ENCODE measurements around the gene PLK1.

PLK1 gene

GRCh38 chr16:23694644-23695373 lies 16.1 kb downstream of the PLK1 start:
- H3K36me3 Mint-ChIP-seq, result peaks cover 2% of the 10 kb centered on the region
- peak overlapping the region; percentile 44 for H3K4me3 Mint-ChIP-seq
- H3K4me1 Mint-ChIP-seq, result no peaks in the 10 kb centered on the region
- H3K9me3 Mint-ChIP-seq, result no peaks in the 10 kb centered on the region
- H3K27me3 Mint-ChIP-seq, result no peaks in the 10 kb centered on the region
- H3K27ac Mint-ChIP-seq, result no peak overlapping the region

GRCh38 chr16:23695756-23696155 lies 17.1 kb downstream of the PLK1 start:
- Mint-ChIP-seq H3K4me3 (no peak overlapping the region), H3K4me1 (no peaks in the 10 kb centered on the region), H3K27ac (no peak overlapping the region), H3K36me3 (no peaks in the 10 kb centered on the region), H3K27me3 (no peaks in the 10 kb centered on the region), H3K9me3 (no peaks in the 10 kb centered on the region)

- Mint-ChIP-seq H3K4me3 (no peak overlapping the region), H3K9me3 (peaks cover 9% of the 10 kb centered on the region), H3K36me3 (peaks cover 3% of the 10 kb centered on the region), H3K4me1 (no peaks in the 10 kb centered on the region), H3K27ac (no peak overlapping the region), H3K27me3 (peaks cover 12% of the 10 kb centered on the region)
These were observed 20.4 kb downstream of the PLK1 start for GRCh38 chr16:23699100-23699499.

DNA sequence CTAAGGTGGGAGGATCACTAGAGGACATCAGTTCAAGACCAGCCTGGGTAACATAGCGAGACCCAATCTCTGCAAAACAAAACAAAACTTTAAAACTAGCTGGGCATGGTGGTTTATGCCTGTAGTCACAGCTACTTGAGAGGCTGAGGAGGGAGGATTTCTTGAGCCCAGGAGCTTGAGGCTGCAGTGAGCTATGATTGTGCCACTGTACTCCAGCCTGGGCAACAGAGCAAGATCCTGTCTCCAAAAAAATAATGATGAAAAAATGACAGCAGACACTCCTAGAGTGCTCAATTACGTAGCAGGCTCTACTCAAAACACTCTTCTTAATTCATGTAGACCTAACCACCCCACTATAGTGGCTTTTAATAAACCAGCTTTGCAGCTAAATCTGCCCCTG lies 21.4 kb downstream of the PLK1 start:
- Mint-ChIP-seq H3K36me3 (peaks cover 3% of the 10 kb centered on the region), H3K4me3 (no peak overlapping the region)

DNA sequence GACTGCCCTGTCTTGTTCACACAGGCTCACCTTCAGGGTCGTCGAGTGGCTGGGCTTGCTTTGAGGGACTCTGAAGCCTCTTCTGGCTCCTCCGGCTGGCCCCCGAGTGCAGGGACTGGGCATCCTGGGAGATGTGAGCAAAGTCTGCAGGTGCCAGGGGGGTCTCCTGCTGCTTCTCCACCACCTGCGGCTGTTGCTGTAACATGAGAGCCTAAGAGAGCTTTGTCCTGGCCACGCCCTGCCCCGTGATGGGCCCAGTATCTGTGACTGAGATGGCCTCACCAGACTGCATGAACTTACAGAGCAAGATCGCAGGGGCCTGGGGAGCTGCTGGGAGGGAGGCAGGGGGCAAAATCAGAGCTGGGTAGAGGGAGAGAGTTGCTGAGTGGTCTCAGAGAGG lies 21.8 kb downstream of the PLK1 start:
- Mint-ChIP-seq H3K27me3 (peaks cover 18% of the 10 kb centered on the region), H3K36me3 (peaks cover 3% of the 10 kb centered on the region), H3K27ac (no peak overlapping the region), H3K4me3 (no peak overlapping the region), H3K9me3 (peaks cover 9% of the 10 kb centered on the region), H3K4me1 (no peaks in the 10 kb centered on the region)

More for the DNA sequence above, 21.4 kb downstream of the PLK1 start:
- peaks cover 15% of the 10 kb centered on the region for H3K27me3 Mint-ChIP-seq
- H3K27ac Mint-ChIP-seq, result no peak overlapping the region
- H3K4me1 Mint-ChIP-seq, result no peaks in the 10 kb centered on the region
- peaks cover 9% of the 10 kb centered on the region for H3K9me3 Mint-ChIP-seq

GRCh38 chr16:23701045-23701444 lies 22.4 kb downstream of the PLK1 start:
- H3K36me3 Mint-ChIP-seq, result peaks cover 3% of the 10 kb centered on the region

DNA sequence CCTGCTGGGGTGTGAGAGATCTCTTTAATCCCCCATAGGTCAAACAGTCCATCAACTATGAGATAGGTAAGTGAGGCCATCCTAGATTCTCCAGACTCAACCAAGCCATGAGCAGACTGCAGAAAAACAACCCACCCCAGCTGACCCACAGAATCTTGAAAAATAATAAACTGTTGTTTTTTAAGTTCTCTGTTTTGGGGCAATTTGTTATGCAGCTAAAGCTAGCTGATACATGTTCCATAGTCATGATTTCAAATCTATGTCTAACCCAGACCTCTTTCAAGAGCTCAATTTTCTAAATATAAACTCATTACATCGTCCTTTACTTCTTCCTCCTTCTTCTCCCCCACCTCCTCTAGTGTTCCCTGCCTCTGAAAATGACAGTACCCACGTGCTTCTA lies 24.3 kb downstream of the PLK1 start:
- H3K4me1 Mint-ChIP-seq, result no peaks in the 10 kb centered on the region
- H3K4me3 Mint-ChIP-seq, result no peak overlapping the region
- peaks cover 18% of the 10 kb centered on the region for H3K27me3 Mint-ChIP-seq
- peaks cover 3% of the 10 kb centered on the region for H3K36me3 Mint-ChIP-seq
- peaks cover 9% of the 10 kb centered on the region for H3K9me3 Mint-ChIP-seq
- no peak overlapping the region for H3K27ac Mint-ChIP-seq

More at GRCh38 chr16:23701045-23701444, 22.4 kb downstream of the PLK1 start:
- Mint-ChIP-seq H3K9me3 (peaks cover 9% of the 10 kb centered on the region), H3K4me3 (no peak overlapping the region), H3K4me1 (no peaks in the 10 kb centered on the region), H3K27me3 (peaks cover 18% of the 10 kb centered on the region), H3K27ac (no peak overlapping the region)

DNA sequence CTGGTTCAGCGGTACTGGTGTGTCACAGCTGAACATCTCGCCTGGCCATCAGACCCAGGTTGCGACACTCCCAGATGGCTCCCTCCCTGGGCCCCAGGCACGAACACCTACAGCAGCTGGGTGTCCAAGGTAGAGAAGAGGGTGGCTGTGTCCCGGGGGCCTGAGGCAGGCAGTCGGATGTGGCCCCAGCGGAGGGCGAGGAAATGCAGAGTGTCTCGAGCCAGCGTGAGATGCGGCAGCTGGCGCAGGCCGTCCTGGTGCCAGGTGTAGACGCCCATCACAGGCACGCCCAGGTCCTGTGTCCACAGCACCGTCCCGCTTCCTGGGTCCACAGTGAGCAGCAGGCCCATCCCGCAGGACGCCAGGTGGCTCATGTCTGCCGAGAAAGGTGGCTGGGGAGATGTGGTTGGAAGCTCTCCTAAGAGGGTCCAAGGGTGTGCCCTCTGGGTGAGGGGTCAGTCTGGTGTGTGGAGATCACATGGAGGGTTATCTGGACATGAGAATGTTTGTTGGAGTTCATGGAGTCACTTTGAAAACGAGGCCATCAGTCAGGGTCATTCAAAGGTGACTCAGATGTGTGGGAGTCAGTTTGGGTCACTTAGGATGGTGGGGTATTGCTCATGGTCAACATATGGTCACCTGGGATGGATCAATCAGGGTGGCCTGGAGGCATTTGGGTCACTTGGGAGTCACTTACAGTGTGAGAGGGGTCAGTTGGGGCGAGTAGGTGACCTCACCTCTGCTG lies 26.3 kb downstream of the PLK1 start:
- H3K27me3 Mint-ChIP-seq, result peaks cover 20% of the 10 kb centered on the region
- peaks cover 9% of the 10 kb centered on the region for H3K9me3 Mint-ChIP-seq
- H3K4me1 Mint-ChIP-seq, result no peaks in the 10 kb centered on the region
- H3K27ac Mint-ChIP-seq, result no peak overlapping the region
- H3K36me3 Mint-ChIP-seq, result peaks cover 3% of the 10 kb centered on the region
- no peak overlapping the region for H3K4me3 Mint-ChIP-seq

DNA sequence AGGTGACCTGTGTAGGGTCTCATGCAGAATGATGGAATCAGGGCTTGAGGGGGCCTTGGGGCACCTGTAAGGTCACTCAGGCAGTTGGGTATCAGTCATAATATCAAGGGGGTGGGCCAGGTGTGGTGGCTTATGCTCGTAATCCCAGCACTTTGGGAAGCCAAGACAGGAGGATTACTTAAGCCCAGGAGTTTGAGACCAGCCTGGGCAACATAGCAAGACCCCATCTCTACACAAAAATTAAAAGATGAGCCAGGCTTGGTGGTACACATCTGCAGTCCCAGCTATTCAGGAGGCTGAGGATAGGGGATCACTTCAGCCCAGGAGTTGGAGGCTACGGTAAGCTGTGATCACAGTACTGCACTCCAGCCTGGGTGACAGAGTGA lies 26.8 kb downstream of the PLK1 start:
- Mint-ChIP-seq H3K9me3 (peaks cover 9% of the 10 kb centered on the region), H3K4me1 (no peaks in the 10 kb centered on the region), H3K4me3 (no peak overlapping the region), H3K27me3 (peaks cover 21% of the 10 kb centered on the region), H3K36me3 (peaks cover 3% of the 10 kb centered on the region), H3K27ac (no peak overlapping the region)

DNA sequence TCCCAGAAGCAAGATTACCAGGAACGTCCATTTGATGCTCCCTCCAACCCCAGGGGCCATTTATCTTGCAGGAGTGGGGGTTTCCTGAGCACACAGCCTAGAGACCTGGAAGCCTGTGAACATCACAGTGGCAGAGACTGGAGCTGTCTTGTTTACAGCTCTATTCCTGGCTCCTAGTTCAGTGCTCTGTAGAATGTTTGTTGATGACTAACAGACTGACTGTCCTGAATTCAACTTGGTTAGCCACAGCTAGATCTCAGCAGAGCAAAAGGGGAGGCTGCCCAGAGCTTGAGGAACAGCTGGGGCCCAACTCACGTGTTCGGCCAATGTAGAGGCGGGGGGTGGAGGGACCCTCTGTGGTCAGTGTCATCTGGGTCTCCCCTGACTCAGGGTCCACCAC lies 27.8 kb downstream of the PLK1 start:
- H3K27ac Mint-ChIP-seq, result no peak overlapping the region
- no peaks in the 10 kb centered on the region for H3K4me1 Mint-ChIP-seq
- H3K9me3 Mint-ChIP-seq, result peaks cover 9% of the 10 kb centered on the region
- H3K36me3 Mint-ChIP-seq, result peaks cover 3% of the 10 kb centered on the region
- no peak overlapping the region for H3K4me3 Mint-ChIP-seq
- H3K27me3 Mint-ChIP-seq, result peaks cover 24% of the 10 kb centered on the region

- Mint-ChIP-seq H3K4me3 (no peak overlapping the region), H3K27me3 (peaks cover 21% of the 10 kb centered on the region), H3K36me3 (peaks cover 2% of the 10 kb centered on the region), H3K27ac (no peak overlapping the region), H3K9me3 (no peaks in the 10 kb centered on the region), H3K4me1 (no peaks in the 10 kb centered on the region)
These were observed 30.8 kb downstream of the PLK1 start for GRCh38 chr16:23709536-23709935.

DNA sequence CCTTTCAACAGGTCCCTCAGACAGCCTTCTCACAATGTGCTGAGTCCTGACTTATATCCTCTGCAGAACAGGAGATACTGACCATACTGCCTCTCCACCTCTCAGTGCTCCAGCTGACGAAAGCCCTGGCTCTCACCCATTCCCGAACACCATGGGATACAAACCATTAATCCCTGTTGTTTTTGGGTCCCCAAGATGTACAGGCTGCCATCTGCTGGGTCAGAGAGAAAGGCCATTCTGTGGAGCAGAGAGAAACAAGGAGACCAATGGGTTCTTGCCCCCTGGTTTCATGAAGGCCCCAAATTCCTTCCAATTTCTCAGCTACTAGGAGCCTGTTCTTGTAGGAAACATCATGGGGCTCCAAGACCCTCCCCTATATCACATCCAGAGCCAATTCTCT lies 31.3 kb downstream of the PLK1 start:
- H3K4me1 Mint-ChIP-seq, result no peaks in the 10 kb centered on the region
- no peaks in the 10 kb centered on the region for H3K9me3 Mint-ChIP-seq
- H3K27ac Mint-ChIP-seq, result no peak overlapping the region

DNA sequence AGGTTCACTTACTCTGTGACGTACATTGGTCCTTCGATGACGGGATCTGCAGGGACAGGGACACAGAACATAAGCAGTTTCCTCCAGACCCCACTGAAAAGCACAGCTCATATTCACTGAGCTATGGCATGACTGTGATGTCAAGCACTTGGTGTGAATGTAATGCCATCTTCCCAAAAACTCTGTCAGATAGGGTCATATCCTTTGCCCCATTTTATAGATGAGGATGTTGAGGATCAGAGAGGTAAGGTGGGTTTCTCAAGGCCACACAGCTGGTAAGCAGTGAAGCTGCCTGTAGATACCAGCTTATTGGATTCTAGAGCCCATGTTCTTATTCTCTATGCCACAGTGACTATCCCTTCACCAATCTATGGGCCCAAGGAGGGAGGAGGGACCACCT lies 31.8 kb downstream of the PLK1 start:
- Mint-ChIP-seq H3K36me3 (peaks cover 2% of the 10 kb centered on the region), H3K9me3 (no peaks in the 10 kb centered on the region), H3K27ac (no peak overlapping the region), H3K4me1 (no peaks in the 10 kb centered on the region), H3K4me3 (no peak overlapping the region), H3K27me3 (peaks cover 20% of the 10 kb centered on the region)

More for the DNA sequence above, 31.3 kb downstream of the PLK1 start:
- peaks cover 2% of the 10 kb centered on the region for H3K36me3 Mint-ChIP-seq
- H3K4me3 Mint-ChIP-seq, result no peak overlapping the region
- H3K27me3 Mint-ChIP-seq, result peaks cover 24% of the 10 kb centered on the region

GRCh38 chr16:23711785-23712184 lies 33.1 kb downstream of the PLK1 start:
- H3K9me3 Mint-ChIP-seq, result no peaks in the 10 kb centered on the region
- no peak overlapping the region for H3K27ac Mint-ChIP-seq
- peaks cover 22% of the 10 kb centered on the region for H3K27me3 Mint-ChIP-seq
- no peak overlapping the region for H3K4me3 Mint-ChIP-seq
- no peaks in the 10 kb centered on the region for H3K4me1 Mint-ChIP-seq
- H3K36me3 Mint-ChIP-seq, result peaks cover 2% of the 10 kb centered on the region

GRCh38 chr16:23712976-23713375 lies 34.3 kb downstream of the PLK1 start, which contains the start of gene ERN2:
TSS of gene ERN2 (minus strand) at chr16:23713222. CDS start at chr16:23713187, 35 bp downstream.
- Mint-ChIP-seq H3K4me3 (no peak within 1 kb of the TSS), H3K27me3 (peaks cover 25% of the 10 kb centered on the region), H3K4me1 (no peaks in the 10 kb centered on the region), H3K36me3 (peaks cover 2% of the 10 kb centered on the region), H3K27ac (no peak within 1 kb of the TSS), H3K9me3 (no peaks in the 10 kb centered on the region)

- Mint-ChIP-seq H3K9me3 (peaks cover 4% of the 10 kb centered on the region), H3K4me1 (no peaks in the 10 kb centered on the region), H3K36me3 (peaks cover 2% of the 10 kb centered on the region), H3K27ac (no peak overlapping the region), H3K4me3 (no peak overlapping the region), H3K27me3 (peaks cover 23% of the 10 kb centered on the region)
These were observed 37.8 kb downstream of the PLK1 start for GRCh38 chr16:23716484-23716883.
